K562 (cell line): ENCODE data around the gene SEPTIN2.

ENCODE experiments used
- EP300 ChIP-seq: IDR thresholded peaks from 2 replicates; pipeline ENCODE4 v1.6.1; 2012; ENCODE audit warnings: low read length, improper control_type of control experiment
- GABPB1 ChIP-seq: sonication (generic); formaldehyde crosslinking; IDR thresholded peaks from 2 replicates; pipeline ENCODE4 v1.8.0; 2022; ENCODE audit warnings: mild to moderate bottlenecking, missing genetic modification reagents
- GTF2B ChIP-seq: IDR thresholded peaks from 2 replicates; pipeline ENCODE4 v1.6.1; 2011; ENCODE audit not compliant: insufficient read length; ENCODE audit errors: extremely low read depth
- KLF13 ChIP-seq: fragments of 450-650 bp; IDR thresholded peaks from 2 replicates; pipeline ENCODE4 v1.6.1; 2016; ENCODE audit warnings: missing genetic modification characterization, low read depth, mild to moderate bottlenecking, missing compliant biosample characterization, moderate library complexity, borderline replicate concordance
- PHF8 ChIP-seq: fragments of 200-600 bp; sonication (generic); IDR thresholded peaks from 2 replicates; pipeline ENCODE4 v1.6.1; 2012; ENCODE audit warnings: mixed run types, mild to moderate bottlenecking, inconsistent platforms, low read length, moderate library complexity, borderline replicate concordance
- POLR2A ChIP-seq: fragments of 450-650 bp; conservative IDR thresholded peaks from 2 replicates; pipeline ENCODE4 v1.6.1; 2016
- POLR2G ChIP-seq: fragments of 200-400 bp; formaldehyde crosslinking; IDR thresholded peaks from 2 replicates; pipeline ENCODE4 v1.6.1; 2017; ENCODE audit warnings: low read depth, mild to moderate bottlenecking, antibody characterized with exemption, low read length, moderate library complexity
- SMAD1 ChIP-seq: fragments of 150-350 bp; IDR thresholded peaks from 2 replicates; pipeline ENCODE4 v1.6.1; 2014; ENCODE audit warnings: low read length, low read depth; ENCODE audit not compliant: partially characterized antibody
- SMARCA5 ChIP-seq: fragments of 450-650 bp; IDR thresholded peaks from 2 replicates; pipeline ENCODE4 v1.6.1; 2016
- TAF1 ChIP-seq: IDR thresholded peaks from 2 replicates; pipeline ENCODE4 v1.6.1; 2011; ENCODE audit warnings: mild to moderate bottlenecking, low read length, moderate library complexity; ENCODE audit not compliant: insufficient read depth, control insufficient read depth, severe bottlenecking; ENCODE audit errors: extremely low read depth
- TBL1XR1 ChIP-seq, 2 experiments: IDR thresholded peaks; 2 replicates each; pipeline ENCODE4 v1.6.1; 2012; ENCODE audit warnings: improper control_type of control experiment in 2 of 2, low read length in 2 of 2, mild to moderate bottlenecking in 1 of 2
- USF2 ChIP-seq: sonication (generic); formaldehyde crosslinking; IDR thresholded peaks from 2 replicates; pipeline ENCODE4 v1.5.0; 2020; ENCODE audit warnings: missing genetic modification reagents
- YY1 ChIP-seq, 3 experiments: IDR thresholded peaks; 2 replicates each; pipeline ENCODE4 v1.6.1; 2011; ENCODE audit warnings: low read length in 2 of 3, mild to moderate bottlenecking in 2 of 3, moderate library complexity in 2 of 3, borderline replicate concordance in 1 of 3, control low read depth in 1 of 3, low read depth in 1 of 3; ENCODE audit not compliant: insufficient read depth in 3 of 3, insufficient replicate concordance in 2 of 3, control insufficient read depth in 1 of 3, insufficient read length in 1 of 3; ENCODE audit errors: extremely low read depth in 1 of 3
- ZBTB17 ChIP-seq: fragments of 450-650 bp; formaldehyde crosslinking; IDR thresholded peaks from 2 replicates; pipeline ENCODE4 v1.4.0; 2020; ENCODE audit warnings: mild to moderate bottlenecking

- TF ChIP-seq EP300 (no peak), TAF1 (no peak), SMARCA5 (no peak), GTF2B (no peak), POLR2A (no peak), PHF8 (no peak), USF2 (CRISPR knock-in tag) (no peak), KLF13 (no peak), YY1 (IDR thresholded peaks at IDR 0.05; ENCODE audit: borderline replicate concordance in 1 of 3, control insufficient read depth in 1 of 3, extremely low read depth in 1 of 3, insufficient read depth in 3 of 3, insufficient read length in 1 of 3, insufficient replicate concordance in 2 of 3, low read depth in 1 of 3, low read length in 2 of 3) (no peak), SMAD1 (no peak), GABPB1 (CRISPR knock-in tag) (no peak), TBL1XR1 (IDR thresholded peaks at IDR 0.05; ENCODE audit: low read length in 2 of 2) (no peak), POLR2G (no peak), ZBTB17 (CRISPR knock-in tag) (no peak)
Measured at GRCh38 chr2:241310917-241311566, 4.7 kb upstream of the SEPTIN2 start.
